Muscle layer of colon (tissue), 2 donors: ENCODE results near the gene SORCS2.

Experiments used
- H3K27ac ChIP-seq: one replicate; pipeline ENCODE4 v1.7.0; 2013; ENCODE audit warnings: low read depth, mild to moderate bottlenecking, low read length, moderate library complexity
- H3K27me3 ChIP-seq, 2 donors: one replicate each; pipeline ENCODE4 v1.7.0; 2013; ENCODE audit warnings: low read length in 2 of 2, mild to moderate bottlenecking in 2 of 2; ENCODE audit not compliant: insufficient read depth in 2 of 2, control insufficient read depth in 1 of 2
- H3K36me3 ChIP-seq: one replicate; pipeline ENCODE4 v1.7.0; 2013; ENCODE audit warnings: mild to moderate bottlenecking, low read length; ENCODE audit not compliant: insufficient read depth
- H3K4me1 ChIP-seq: one replicate; pipeline ENCODE4 v1.7.0; 2013; ENCODE audit warnings: mild to moderate bottlenecking, low read length; ENCODE audit not compliant: insufficient read depth
- H3K4me3 ChIP-seq, 2 donors: one replicate each; pipeline ENCODE4 v1.7.0; 2013; ENCODE audit warnings: low read length in 2 of 2, low read depth in 1 of 2, mild to moderate bottlenecking in 1 of 2, moderate library complexity in 1 of 2
- H3K9ac ChIP-seq: one replicate; pipeline ENCODE4 v1.7.0; 2013; ENCODE audit warnings: low read length
- H3K9me3 ChIP-seq: one replicate; pipeline ENCODE4 v1.7.0; 2013; ENCODE audit warnings: mild to moderate bottlenecking, low read length
- donor health status: abdominal sarcoma.
- donor health status: Adenocarcinoma of cecum.

Gene SORCS2

GRCh38 chr4:7650606-7651385 is 458.5 kb downstream of the SORCS2 start:
- no peak overlapping the region for H3K9ac ChIP-seq

GRCh38 chr4:7651461-7651921 is 459.2 kb downstream of the SORCS2 start:
- H3K9ac ChIP-seq: no peak overlapping the region
- no peaks in the 10 kb centered on the region for H3K27me3 ChIP-seq
- H3K27ac ChIP-seq: no peak overlapping the region
- no peak overlapping the region for H3K4me3 ChIP-seq
- H3K4me1 ChIP-seq: peaks cover 10% of the 10 kb centered on the region
- no peaks in the 10 kb centered on the region for H3K9me3 ChIP-seq
- no peaks in the 10 kb centered on the region for H3K36me3 ChIP-seq

More at GRCh38 chr4:7650606-7651385, 458.5 kb downstream of the SORCS2 start:
- no peaks in the 10 kb centered on the region for H3K27me3 ChIP-seq
- H3K36me3 ChIP-seq: no peaks in the 10 kb centered on the region
- no peaks in the 10 kb centered on the region for H3K9me3 ChIP-seq
- no peak overlapping the region for H3K27ac ChIP-seq
- H3K4me1 ChIP-seq: peaks cover 10% of the 10 kb centered on the region
- H3K4me3 ChIP-seq: no peak overlapping the region

DNA sequence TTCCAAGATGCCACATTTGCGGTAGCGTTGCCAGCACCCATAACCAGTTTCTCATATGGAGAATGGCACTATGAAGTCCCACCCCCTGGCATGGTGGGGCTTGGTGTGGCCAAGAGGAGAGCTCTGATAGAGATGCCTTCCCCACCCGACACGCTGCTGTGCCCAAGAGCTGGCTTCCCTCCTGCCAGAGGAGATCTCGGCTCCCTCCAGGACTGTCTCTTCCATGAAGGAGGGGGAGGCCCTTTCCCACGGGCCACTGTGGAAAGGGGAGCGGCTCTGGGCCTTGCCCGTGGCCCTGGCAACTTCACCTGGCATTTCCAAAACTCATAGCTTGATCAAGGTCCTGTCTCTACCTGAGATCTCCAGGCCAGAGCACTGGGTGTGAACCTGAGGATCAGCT is 459.7 kb downstream of the SORCS2 start:
- Histone ChIP-seq H3K9me3 (no peaks in the 10 kb centered on the region), H3K9ac (no peak overlapping the region), H3K4me1 (peaks cover 10% of the 10 kb centered on the region), H3K27me3 (no peaks in the 10 kb centered on the region), H3K4me3 (no peak overlapping the region), H3K27ac (no peak overlapping the region), H3K36me3 (no peaks in the 10 kb centered on the region)

- H3K4me1 ChIP-seq: peaks cover 10% of the 10 kb centered on the region
- no peak overlapping the region for H3K4me3 ChIP-seq
- H3K9ac ChIP-seq: no peak overlapping the region
- no peak overlapping the region for H3K27ac ChIP-seq
- H3K27me3 ChIP-seq: no peaks in the 10 kb centered on the region
- no peaks in the 10 kb centered on the region for H3K9me3 ChIP-seq
- no peaks in the 10 kb centered on the region for H3K36me3 ChIP-seq
These were observed 460.1 kb downstream of the SORCS2 start for GRCh38 chr4:7652451-7652881.

DNA sequence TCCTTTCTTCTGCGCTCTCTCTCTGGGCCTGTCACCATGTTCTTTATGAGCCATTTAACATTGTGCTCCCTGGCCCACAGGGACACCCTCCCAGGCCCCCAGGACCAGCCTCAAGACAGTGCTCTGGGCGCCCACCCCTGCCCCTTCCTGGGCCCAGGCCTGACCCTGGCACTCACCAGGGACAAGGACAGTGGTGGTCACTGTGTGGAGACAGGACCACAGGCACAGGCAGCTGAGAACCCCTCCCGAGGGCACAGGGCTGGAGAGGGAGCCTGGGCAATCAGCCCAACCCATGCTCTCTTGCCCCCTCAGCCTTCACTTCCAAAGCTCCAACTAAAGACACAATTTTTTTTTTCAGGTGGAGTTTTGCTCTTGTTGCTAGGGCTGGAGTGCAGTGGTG is 460.6 kb downstream of the SORCS2 start:
- no peaks in the 10 kb centered on the region for H3K36me3 ChIP-seq
- no peaks in the 10 kb centered on the region for H3K9me3 ChIP-seq
- H3K27ac ChIP-seq: no peak overlapping the region
- H3K9ac ChIP-seq: no peak overlapping the region
- no peaks in the 10 kb centered on the region for H3K27me3 ChIP-seq
- peaks cover 10% of the 10 kb centered on the region for H3K4me1 ChIP-seq
- no peak overlapping the region for H3K4me3 ChIP-seq

- peaks cover 10% of the 10 kb centered on the region for H3K4me1 ChIP-seq
- no peak overlapping the region for H3K27ac ChIP-seq
- H3K4me3 ChIP-seq: no peak overlapping the region
- no peaks in the 10 kb centered on the region for H3K36me3 ChIP-seq
- H3K27me3 ChIP-seq: no peaks in the 10 kb centered on the region
- H3K9ac ChIP-seq: no peak overlapping the region
- H3K9me3 ChIP-seq: no peaks in the 10 kb centered on the region
These were observed 461.4 kb downstream of the SORCS2 start for GRCh38 chr4:7653510-7654369.

- peaks cover 10% of the 10 kb centered on the region for H3K4me1 ChIP-seq
- H3K36me3 ChIP-seq: no peaks in the 10 kb centered on the region
- H3K27ac ChIP-seq: no peak overlapping the region
- no peak overlapping the region for H3K9ac ChIP-seq
- H3K4me3 ChIP-seq: no peak overlapping the region
- no peaks in the 10 kb centered on the region for H3K27me3 ChIP-seq
- no peaks in the 10 kb centered on the region for H3K9me3 ChIP-seq
These were observed 462.5 kb downstream of the SORCS2 start for GRCh38 chr4:7654550-7655445.

GRCh38 chr4:7655511-7656243 is 463.3 kb downstream of the SORCS2 start:
- H3K4me3 ChIP-seq: no peak overlapping the region
- H3K9ac ChIP-seq: no peak overlapping the region
- H3K4me1 ChIP-seq: peaks cover 10% of the 10 kb centered on the region
- H3K27ac ChIP-seq: no peak overlapping the region
- H3K9me3 ChIP-seq: no peaks in the 10 kb centered on the region
- H3K27me3 ChIP-seq: no peaks in the 10 kb centered on the region
- H3K36me3 ChIP-seq: no peaks in the 10 kb centered on the region

DNA sequence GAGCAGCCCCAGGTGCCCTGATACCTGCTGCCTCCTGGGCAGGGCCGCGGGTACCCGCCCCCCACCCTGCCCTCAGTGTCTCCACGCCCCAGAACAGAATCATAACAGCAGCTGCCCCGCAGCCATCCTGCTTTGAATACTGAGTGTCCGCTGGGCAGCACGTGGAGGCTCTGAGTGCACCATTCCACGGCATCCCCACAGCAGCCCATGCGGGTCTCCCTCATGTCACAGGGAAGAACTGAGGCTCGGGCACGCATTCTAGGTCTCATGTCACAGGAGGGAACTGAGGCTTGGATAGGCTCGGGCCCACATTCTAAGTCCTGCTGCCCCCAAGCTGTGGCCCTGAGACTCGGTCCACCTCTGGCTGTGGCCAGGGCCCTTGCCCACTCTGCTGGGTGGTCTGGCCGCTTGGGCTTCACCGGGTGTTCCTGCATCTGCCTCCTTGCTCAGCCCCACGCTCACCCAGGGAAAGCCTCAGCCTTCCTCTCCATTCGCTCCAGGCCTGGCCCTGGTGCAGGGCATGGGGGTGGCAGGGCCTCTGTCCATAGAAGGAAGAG is 464.0 kb downstream of the SORCS2 start:
- Histone ChIP-seq H3K27ac (no peak overlapping the region), H3K4me1 (peaks cover 5% of the 10 kb centered on the region), H3K4me3 (no peak overlapping the region), H3K27me3 (no peaks in the 10 kb centered on the region), H3K9ac (no peak overlapping the region), H3K36me3 (no peaks in the 10 kb centered on the region), H3K9me3 (no peaks in the 10 kb centered on the region)

- Histone ChIP-seq H3K9ac (no peak overlapping the region), H3K4me1 (no peaks in the 10 kb centered on the region), H3K4me3 (no peak overlapping the region), H3K27me3 (no peaks in the 10 kb centered on the region), H3K9me3 (no peaks in the 10 kb centered on the region), H3K36me3 (no peaks in the 10 kb centered on the region), H3K27ac (no peak overlapping the region)
These were observed 465.4 kb downstream of the SORCS2 start for GRCh38 chr4:7657545-7658297.
